Right lobe of liver (tissue), 4 donors: Measurements from ENCODE around the gene PITPNM3.

Experiments
- POLR2A ChIP-seq: fragments of 450-650 bp; IDR thresholded peaks from one replicate; pipeline ENCODE4 v1.6.1; 2017; ENCODE audit warnings: antibody characterized with exemption, mild to moderate bottlenecking
- TF ChIP-seq, protein P1 (sequence below), 4 donors: fragments of 200-600 bp in 3 of 4; fragments of 450-650 bp in 1 of 4; IDR thresholded peaks; one replicate each; pipeline versions ENCODE4 v1.5.1 to v1.8.0; 2016 to 2022; ENCODE audit warnings: antibody characterized with exemption in 4 of 4, mild to moderate bottlenecking in 2 of 4
- donor health status: DM: no; HTN: no; CAD: no.
- donor health status: DM: no; HTN: no; CAD: no.
- donor health status: DM: no; HTN: yes; CAD: no.

DNA sequence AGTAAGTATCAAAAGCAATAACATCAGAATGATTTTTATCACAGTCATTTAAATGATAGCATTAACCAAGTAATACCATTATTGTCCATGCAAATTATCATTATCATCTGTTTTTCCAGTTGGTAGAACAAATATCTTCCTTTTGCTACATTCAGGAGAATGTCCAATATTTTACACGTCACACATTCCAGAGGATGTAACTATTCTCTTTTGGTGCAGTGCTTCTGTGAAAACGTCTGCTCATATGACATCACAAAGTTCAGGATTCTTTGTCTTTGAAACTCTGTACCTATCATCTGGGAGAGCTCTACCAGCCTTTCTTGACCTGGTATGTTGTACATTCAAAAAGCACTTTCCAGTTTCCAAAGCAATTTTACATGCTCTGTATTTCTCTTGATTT is 40.2 kb upstream of the PITPNM3 start:
- TF ChIP-seq, protein P1, sequence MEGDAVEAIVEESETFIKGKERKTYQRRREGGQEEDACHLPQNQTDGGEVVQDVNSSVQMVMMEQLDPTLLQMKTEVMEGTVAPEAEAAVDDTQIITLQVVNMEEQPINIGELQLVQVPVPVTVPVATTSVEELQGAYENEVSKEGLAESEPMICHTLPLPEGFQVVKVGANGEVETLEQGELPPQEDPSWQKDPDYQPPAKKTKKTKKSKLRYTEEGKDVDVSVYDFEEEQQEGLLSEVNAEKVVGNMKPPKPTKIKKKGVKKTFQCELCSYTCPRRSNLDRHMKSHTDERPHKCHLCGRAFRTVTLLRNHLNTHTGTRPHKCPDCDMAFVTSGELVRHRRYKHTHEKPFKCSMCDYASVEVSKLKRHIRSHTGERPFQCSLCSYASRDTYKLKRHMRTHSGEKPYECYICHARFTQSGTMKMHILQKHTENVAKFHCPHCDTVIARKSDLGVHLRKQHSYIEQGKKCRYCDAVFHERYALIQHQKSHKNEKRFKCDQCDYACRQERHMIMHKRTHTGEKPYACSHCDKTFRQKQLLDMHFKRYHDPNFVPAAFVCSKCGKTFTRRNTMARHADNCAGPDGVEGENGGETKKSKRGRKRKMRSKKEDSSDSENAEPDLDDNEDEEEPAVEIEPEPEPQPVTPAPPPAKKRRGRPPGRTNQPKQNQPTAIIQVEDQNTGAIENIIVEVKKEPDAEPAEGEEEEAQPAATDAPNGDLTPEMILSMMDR (IDR thresholded peaks at IDR 0.05), result no peak
- no peak for TF ChIP-seq POLR2A
